K562 (cell line): ENCODE results near the gene SLC39A11. TPM values are rescaled to one million over a fixed set of nuclear protein-coding genes. Genes with fewer than 3 reads are reported as not detected.
A peak's percentile ranks its signal among the peaks of the same experiment; 100 is the strongest.

Experiments used
- ATAC-seq: fragments of 200-7000 bp; cut with Tn5 transposase; 3 replicates; pipeline ENCODE4 v1.9.1; 2020; ENCODE audit warnings: moderate library complexity
- BruUV-seq: library from RNA; stranded (reverse); fragments of 400-500 nt; replicated peaks from 2 replicates; lab custom pipeline; 2021; lab: Mats Ljungman, UMichigan
- CTCF ChIA-PET: fragments of 300-600 bp; formaldehyde crosslinking; extraction: SDS; loops from one replicate; lab custom pipeline; 2021; ENCODE audit warnings: low intra/inter-chr PET ratio; lab: Yijun Ruan, JAX
- POLR2A ChIA-PET: fragments of 300-600, 350-650 bp; sonication (Branson Sonifier 250); formaldehyde crosslinking; extraction: SDS; loops from one replicate; lab custom pipeline; 2021; ENCODE audit warnings: antibody characterized with exemption, inconsistent platforms; lab: Yijun Ruan, JAX
- DNase-seq, 4 experiments: peaks; one replicate each; pipeline versions ENCODE4 v3.0.0 to v3.0.0-alpha.2; 2011 to 2018; ENCODE audit warnings: low spot score in 3 of 4, mixed read lengths in 3 of 4; ENCODE audit errors: extremely low read depth in 1 of 4
- FAIRE-seq: peaks from 2 replicates; lab custom pipeline; 2011; peaks lifted over from hg19 to GRCh38; lab: Jason Lieb, UNC
- H2AFZ ChIP-seq: 2 replicates; pipeline ENCODE4 v1.6.0; 2011; ENCODE audit warnings: low read depth, low read length, control low read depth, inconsistent platforms
- H3K27ac ChIP-seq: fragments of 200-600 bp; 3 replicates; pipeline ENCODE4 v1.8.0; 2011; ENCODE audit warnings: low read depth, mild to moderate bottlenecking, control low read depth, inconsistent platforms, low read length, moderate library complexity, mixed read lengths; ENCODE audit errors: extremely low read depth
- H3K27me3 ChIP-seq, 2 experiments: fragments of 300-600 bp in 1 of 2; 2 replicates in 1 of 2; 3 replicates in 1 of 2; pipeline versions ENCODE4 v1.6.0 to v1.8.0; 2011; ENCODE audit warnings: inconsistent platforms in 2 of 2, low read length in 2 of 2, mild to moderate bottlenecking in 1 of 2, mixed read lengths in 1 of 2, moderate library complexity in 1 of 2; ENCODE audit not compliant: control insufficient read depth in 2 of 2, insufficient read depth in 2 of 2
- H3K36me3 ChIP-seq: fragments of 300-600 bp; 3 replicates; pipeline ENCODE4 v1.8.0; 2011; ENCODE audit warnings: mild to moderate bottlenecking, low read length, inconsistent platforms; ENCODE audit not compliant: control insufficient read depth, insufficient read depth
- H3K4me1 ChIP-seq, 2 experiments: fragments of 200-600 bp in 1 of 2; replicated peaks in 1 of 2; 2 replicates in 1 of 2; 3 replicates in 1 of 2; pipeline versions ENCODE4 v1.5.1 to v1.8.0; 2011; ENCODE audit warnings: inconsistent platforms in 2 of 2, low read length in 2 of 2, mild to moderate bottlenecking in 1 of 2, mixed read lengths in 1 of 2, moderate library complexity in 1 of 2; ENCODE audit not compliant: control insufficient read depth in 2 of 2, insufficient read depth in 2 of 2
- H3K4me2 ChIP-seq: 2 replicates; pipeline ENCODE4 v1.6.1; 2011; ENCODE audit warnings: low read length, control low read depth, inconsistent platforms, mixed read lengths; ENCODE audit not compliant: insufficient read depth
- H3K4me3 ChIP-seq: fragments of 200-600 bp; sonication (generic), shearing (Covaris generic); 2 replicates; pipeline ENCODE4 v1.5.1; 2016; ENCODE audit warnings: control low read depth, inconsistent platforms
- H3K79me2 ChIP-seq: fragments of 200-600 bp; 3 replicates; pipeline ENCODE4 v1.8.0; 2011; ENCODE audit warnings: low read length, inconsistent platforms; ENCODE audit not compliant: control insufficient read depth, insufficient read depth
- H3K9ac ChIP-seq, 2 experiments: 2 replicates each; pipeline versions ENCODE4 v1.6.0 to v1.6.1; 2011; ENCODE audit warnings: low read depth in 2 of 2, low read length in 2 of 2, control low read depth in 1 of 2, inconsistent platforms in 1 of 2, mild to moderate bottlenecking in 1 of 2, mixed read lengths in 1 of 2; ENCODE audit not compliant: insufficient read depth in 1 of 2
- H3K9me1 ChIP-seq: one replicate; pipeline ENCODE4 v1.6.0; 2011; ENCODE audit warnings: inconsistent platforms, mild to moderate bottlenecking, low read length, moderate library complexity; ENCODE audit not compliant: control insufficient read depth, insufficient read depth
- H3K9me3 ChIP-seq: replicated peaks from 2 replicates; pipeline ENCODE4 v1.5.1; 2011; ENCODE audit warnings: low read depth, low read length, inconsistent platforms; ENCODE audit not compliant: control insufficient read depth, insufficient read depth
- H4K20me1 ChIP-seq: replicated peaks from 2 replicates; pipeline ENCODE4 v1.6.1; 2011; ENCODE audit warnings: low read length, inconsistent platforms, mixed read lengths; ENCODE audit not compliant: control insufficient read depth, insufficient read depth
- CTCF ChIP-seq, 3 experiments: IDR thresholded peaks in 2 of 3; conservative IDR thresholded peaks in 1 of 3; 2 replicates each; pipeline ENCODE4 v1.5.1; 2011 to 2012; ENCODE audit warnings: low read length in 3 of 3, mild to moderate bottlenecking in 3 of 3, control low read depth in 2 of 3, improper control_type of control experiment in 1 of 3, inconsistent platforms in 1 of 3, low read depth in 1 of 3, mixed read lengths in 1 of 3, moderate library complexity in 1 of 3; ENCODE audit not compliant: insufficient read depth in 2 of 3
- RAD21 ChIP-seq, 2 experiments: fragments of 250-450 bp in 1 of 2; fragments of 450-650 bp in 1 of 2; sonication (Bioruptor Pico) in 1 of 2; formaldehyde crosslinking in 1 of 2; IDR thresholded peaks in 1 of 2; conservative IDR thresholded peaks in 1 of 2; 2 replicates each; pipeline versions ENCODE4 v1.4.0 to v1.8.0; 2020 to 2022; ENCODE audit warnings: mild to moderate bottlenecking in 2 of 2, moderate library complexity in 1 of 2
- ZNF12 ChIP-seq: sonication (generic); formaldehyde crosslinking; IDR thresholded peaks from 2 replicates; pipeline ENCODE4 v1.4.0; 2020; ENCODE audit warnings: mild to moderate bottlenecking, missing genetic modification reagents
- WGBS: fragments of 100-300 bp; shearing (Covaris generic); methylation state at CpG from one replicate; pipeline ENCODE4 v1.1.6; 2016; ENCODE audit warnings: low coverage, mixed read lengths; ENCODE audit not compliant: insufficient coverage; ENCODE audit errors: missing lambda C conversion rate; 5-methylcytosine and 5-hydroxymethylcytosine counted together
- in situ Hi-C: fragments of 300-500 bp; cut with MboI; formaldehyde crosslinking; loops from 4 replicates; pipeline ENCODE4 v1.15.0; 2018; ENCODE audit warnings: inconsistent platforms, mixed read lengths
- intact Hi-C: fragments of 100-400 bp; cut with micrococcal nuclease; formaldehyde crosslinking; loops from 2 replicates; pipeline ENCODE4 v1.14.2; 2022
- polyA plus RNA-seq, 8 experiments: library from polyadenylated mRNA; depleted of rRNA in 4 of 8; stranded (reverse) in 5 of 8; unstranded in 3 of 8; fragments of >200 nt; fragmentation: Nextera tagmentation in 2 of 8; fragmentation: Illumina TruSeq in 1 of 8; extraction: Ambion mirVana in 2 of 8; extraction: Trizol in 1 of 8; gene quantifications; 2 replicates each; pipeline versions ENCODE4 v1.2.1 to v1.2.3, GENCODE V29; 2011 to 2014; ENCODE audit warnings: inconsistent platforms in 1 of 8, missing spikeins in 1 of 8
- total RNA-seq, 7 experiments: library from RNA; depleted of rRNA in 6 of 7; stranded (reverse); fragments of >200 nt in 6 of 7; fragmentation: Illumina TruSeq in 2 of 7; extraction: Trizol in 2 of 7; gene quantifications; 2 replicates each; pipeline versions ENCODE4 v1.2.1 to v1.2.3, GENCODE V29; 2011 to 2021; ENCODE audit warnings: low replicate concordance in 1 of 7

Gene SLC39A11
- total and polyA plus RNA-seq, 9 of the 15 experiments (the other 6 are each of a cell fraction or from before 2014, with no cell fraction given) = 10.5 to 26.4 (median 13.4) TPM

- peaks cover 4% of the 10 kb centered on the region for H4K20me1 ChIP-seq
- peak; percentile 44; the same call in 2 of the 3 replicates for ATAC-seq
- intact Hi-C loops = no loop called here
- TF ChIP-seq RAD21 (CRISPR knock-in tag; conservative IDR thresholded peaks at IDR 0.05 in 1 of 2, IDR thresholded peaks at IDR 0.05 in 1 of 2) (0 out of 4 replicates have a peak, but pooled peaks of 1 of the 2 experiments have one; percentile 3), ZNF12 (CRISPR knock-in tag) (no peak), CTCF (IDR thresholded peaks at IDR 0.05 in 2 of 3, conservative IDR thresholded peaks at IDR 0.05 in 1 of 3; ENCODE audit: insufficient read depth in 2 of 3, low read depth in 1 of 3, low read length in 3 of 3) (peak; percentile 24 to 28 (median 28); a peak in 1 of 6 replicates)
- TF ChIP-seq, all 486 proteins: peak for 2
- POLR2A ChIA-PET = interaction anchor here (0.7 to 1.8 kb wide), 4 partner anchors 10 to 265 kb away, joined by 3 to 4 read pairs (median 3); no protein-coding TSS in a partner anchor
- DNase-seq = no peak
- Histone ChIP-seq H3K79me2 (no peaks in the 10 kb centered on the region), H2AFZ (no peak overlapping the region), H3K9me3 (no peaks in the 10 kb centered on the region), H3K4me3 (no peak overlapping the region), H3K4me1 (no peaks in the 10 kb centered on the region), H3K9ac (no peak overlapping the region), H3K27ac (no peak overlapping the region), H3K9me1 (no peaks in the 10 kb centered on the region), H3K27me3 (no peaks in the 10 kb centered on the region; a peak in 1 of 5 replicates), H3K36me3 (no peaks in the 10 kb centered on the region; the same call in 2 of the 3 replicates), H3K4me2 (no peak overlapping the region)
- in situ Hi-C loops = no loop called here
- whole genome bisulfite sequencing = 29% methylated on average over 5 of the region's 5 CpGs
- CTCF ChIA-PET = no interaction called here
- FAIRE-seq = no peak
- BruUV-seq = no TSS peak
Observed at GRCh38 chr17:72952220-72952619, 140.3 kb downstream of the SLC39A11 start.
